Measurements from ENCODE around the gene EN2. TPM values are rescaled to one million over a fixed set of nuclear protein-coding genes. Genes with fewer than 3 reads are reported as not detected.

EN2 gene
- total RNA-seq, 1 donor from 2014 or later: 0.11 TPM

DNA sequence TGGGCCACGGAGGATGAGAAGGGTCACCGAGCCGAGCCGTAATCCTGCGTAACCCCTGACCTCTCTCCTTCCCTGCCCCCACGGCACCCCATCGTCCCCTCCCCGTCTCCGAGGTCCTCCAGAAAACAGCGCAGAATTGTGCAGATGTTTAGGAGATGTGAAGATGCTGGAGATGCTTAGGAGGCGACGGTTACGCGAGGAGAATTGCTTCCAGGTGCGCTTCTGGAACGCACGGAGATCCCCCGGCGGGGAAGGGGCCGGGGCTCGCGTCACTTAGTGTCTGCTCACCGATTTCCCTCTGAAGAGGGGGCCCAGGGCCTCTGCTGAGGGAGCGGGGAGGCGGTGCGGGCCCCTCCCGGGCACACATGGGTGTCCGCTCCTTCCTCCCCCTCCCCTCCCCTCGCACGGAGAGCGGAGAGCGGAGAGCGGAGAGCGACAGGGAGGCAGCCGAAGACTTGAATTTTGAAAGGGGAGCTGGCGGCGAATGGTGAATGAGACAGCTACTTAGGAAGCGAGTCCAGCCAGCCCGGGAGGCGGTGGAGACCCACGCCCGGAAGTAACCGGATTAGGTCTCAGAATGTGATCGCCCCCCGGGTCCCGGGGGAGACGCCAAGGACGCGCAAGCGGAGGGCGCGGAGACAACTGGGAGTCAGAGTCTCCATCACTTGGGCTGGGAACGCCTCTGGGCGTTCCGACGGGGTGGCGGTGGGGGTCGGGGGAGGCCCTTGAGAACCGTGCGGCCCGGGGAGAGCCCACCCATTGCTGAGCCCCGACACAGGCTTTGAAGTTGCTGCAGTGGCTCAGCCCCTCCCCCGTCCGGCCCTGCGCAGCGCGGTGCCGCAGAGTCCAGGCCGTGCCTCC is 8.7 kb upstream of the EN2 start:
- Histone ChIP-seq H3K27me3 (ENCODE audit: low read depth) (peaks cover 96% of the 10 kb centered on the region), H3K4me1 (peaks cover 28% of the 10 kb centered on the region), H3K36me3 (no peaks in the 10 kb centered on the region), H3K4me3 (no peak overlapping the region), H3K27ac (replicated peaks) (no peak overlapping the region), H3K9me3 (replicated peaks) (no peaks in the 10 kb centered on the region)
- intact Hi-C loops (cut with micrococcal nuclease): no loop called here
- DNase-seq: no peak
- TF ChIP-seq, protein P1, sequence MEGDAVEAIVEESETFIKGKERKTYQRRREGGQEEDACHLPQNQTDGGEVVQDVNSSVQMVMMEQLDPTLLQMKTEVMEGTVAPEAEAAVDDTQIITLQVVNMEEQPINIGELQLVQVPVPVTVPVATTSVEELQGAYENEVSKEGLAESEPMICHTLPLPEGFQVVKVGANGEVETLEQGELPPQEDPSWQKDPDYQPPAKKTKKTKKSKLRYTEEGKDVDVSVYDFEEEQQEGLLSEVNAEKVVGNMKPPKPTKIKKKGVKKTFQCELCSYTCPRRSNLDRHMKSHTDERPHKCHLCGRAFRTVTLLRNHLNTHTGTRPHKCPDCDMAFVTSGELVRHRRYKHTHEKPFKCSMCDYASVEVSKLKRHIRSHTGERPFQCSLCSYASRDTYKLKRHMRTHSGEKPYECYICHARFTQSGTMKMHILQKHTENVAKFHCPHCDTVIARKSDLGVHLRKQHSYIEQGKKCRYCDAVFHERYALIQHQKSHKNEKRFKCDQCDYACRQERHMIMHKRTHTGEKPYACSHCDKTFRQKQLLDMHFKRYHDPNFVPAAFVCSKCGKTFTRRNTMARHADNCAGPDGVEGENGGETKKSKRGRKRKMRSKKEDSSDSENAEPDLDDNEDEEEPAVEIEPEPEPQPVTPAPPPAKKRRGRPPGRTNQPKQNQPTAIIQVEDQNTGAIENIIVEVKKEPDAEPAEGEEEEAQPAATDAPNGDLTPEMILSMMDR (IDR thresholded peaks at IDR 0.05; ENCODE audit: borderline replicate concordance): no peak

GRCh38 chr7:155449869-155450557 is 7.9 kb upstream of the EN2 start:
- Histone ChIP-seq H3K27me3 (ENCODE audit: low read depth) (peaks cover 96% of the 10 kb centered on the region), H3K4me1 (peaks cover 36% of the 10 kb centered on the region)
- TF ChIP-seq, protein P1 (IDR thresholded peaks at IDR 0.05; ENCODE audit: borderline replicate concordance): no peak

DNA sequence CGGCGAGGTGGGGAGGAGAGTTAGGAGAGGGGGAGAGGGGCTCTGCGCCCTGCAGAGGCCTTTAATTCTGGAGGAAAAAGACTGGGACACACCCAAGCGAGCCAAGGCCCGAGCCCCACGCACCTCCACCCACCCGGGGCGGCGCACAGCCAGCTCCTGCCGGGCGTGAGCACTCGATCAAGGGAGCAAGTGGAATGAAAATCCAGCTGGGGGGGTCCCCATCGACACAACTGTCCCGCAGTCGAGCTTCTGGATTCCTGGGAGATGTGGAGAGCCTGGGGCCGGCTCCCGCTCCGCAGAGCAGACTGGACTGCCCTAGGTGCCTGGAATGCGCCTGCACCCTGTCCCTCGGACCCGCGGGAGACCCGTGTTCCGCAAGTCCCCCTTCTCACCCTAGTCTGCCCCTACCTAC is 7.4 kb upstream of the EN2 start:
- no peak for DNase-seq
- peaks cover 38% of the 10 kb centered on the region for H3K4me1 ChIP-seq
- no peaks in the 10 kb centered on the region for H3K9me3 ChIP-seq (replicated peaks)
- intact Hi-C loops (cut with micrococcal nuclease): no loop called here
- H3K27me3 ChIP-seq (ENCODE audit: low read depth): peaks cover 98% of the 10 kb centered on the region
- no peak overlapping the region for H3K4me3 ChIP-seq
- TF ChIP-seq, protein P1 (IDR thresholded peaks at IDR 0.05; ENCODE audit: borderline replicate concordance): no peak
- no peak overlapping the region for H3K27ac ChIP-seq (replicated peaks)
- no peaks in the 10 kb centered on the region for H3K36me3 ChIP-seq

More at GRCh38 chr7:155449869-155450557, 7.9 kb upstream of the EN2 start:
- intact Hi-C loops (cut with micrococcal nuclease): no loop called here
- Histone ChIP-seq H3K9me3 (replicated peaks) (no peaks in the 10 kb centered on the region), H3K27ac (replicated peaks) (no peak overlapping the region), H3K36me3 (no peaks in the 10 kb centered on the region), H3K4me3 (no peak overlapping the region)
- DNase-seq: no peak

DNA sequence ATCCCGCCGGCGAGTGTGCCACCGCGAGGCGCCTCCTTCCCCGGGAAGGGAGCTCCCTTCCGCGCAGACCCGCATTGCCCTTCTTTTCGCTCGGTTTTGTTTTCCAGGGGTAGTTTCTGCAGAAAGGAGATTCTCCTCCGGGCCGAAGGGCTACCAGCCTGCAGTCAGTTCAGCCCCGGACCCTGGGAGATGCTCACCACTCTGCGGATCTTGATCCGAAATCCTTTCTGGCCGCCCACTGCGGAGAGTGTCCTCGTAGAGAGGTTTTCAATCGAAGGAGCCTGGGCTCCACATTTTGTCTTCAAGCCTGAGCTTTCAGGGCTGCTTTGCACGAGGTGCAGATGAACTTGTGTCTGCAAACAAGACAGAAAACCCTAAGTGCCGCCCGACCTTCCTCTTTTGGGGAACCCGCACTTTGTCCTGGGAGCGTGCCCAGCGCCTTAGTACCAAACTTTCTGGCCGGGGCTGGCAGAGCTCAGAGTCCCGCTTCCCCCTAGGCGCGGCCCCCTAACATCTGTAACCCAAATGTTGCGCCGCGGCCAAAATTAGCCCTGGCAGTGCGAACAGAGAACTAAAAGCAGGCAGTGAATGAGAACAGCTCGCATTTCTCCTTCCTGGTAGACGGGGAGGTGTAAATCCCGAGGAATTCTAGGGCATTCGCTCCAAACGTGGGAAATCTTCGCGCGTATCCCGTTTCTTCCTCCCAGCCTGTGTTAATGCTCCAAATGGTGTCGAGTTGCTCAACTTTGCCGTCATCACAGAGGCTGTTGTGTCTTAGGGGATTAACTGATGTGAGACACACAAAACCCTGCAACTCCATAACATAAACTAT is 6.7 kb upstream of the EN2 start:
- H3K4me1 ChIP-seq: peaks cover 39% of the 10 kb centered on the region
- intact Hi-C loops (cut with micrococcal nuclease): no loop called here

More for the DNA sequence above, 6.7 kb upstream of the EN2 start:
- H3K27me3 ChIP-seq (ENCODE audit: low read depth): peaks cover 98% of the 10 kb centered on the region
- H3K27ac ChIP-seq (replicated peaks): no peak overlapping the region
- TF ChIP-seq, protein P1 (IDR thresholded peaks at IDR 0.05; ENCODE audit: borderline replicate concordance): no peak
- H3K9me3 ChIP-seq (replicated peaks): no peaks in the 10 kb centered on the region
- H3K4me3 ChIP-seq: no peak overlapping the region
- no peaks in the 10 kb centered on the region for H3K36me3 ChIP-seq
- no peak for DNase-seq

Measured in left ventricle myocardium inferior (tissue), 1 donor.